Hindlimb muscle (tissue), 1 donor: ENCODE measurements around the gene PTPN11. TPM values are rescaled to one million over a fixed set of nuclear protein-coding genes. Genes with fewer than 3 reads are reported as not detected.
"Not testable (repeated sequence)": the region's sequence is repeated elsewhere in the genome, so short reads cannot be mapped to it uniquely, and the experiment has no call there.

Experiments
- DNase-seq: peaks from one replicate; pipeline ENCODE4 v3.0.0-alpha.2; 2013
- polyA plus RNA-seq: library from polyadenylated mRNA; unstranded; fragments of 120-200 nt; gene quantifications from one replicate; pipeline ENCODE4 v1.2.1, GENCODE V29; 2013; ENCODE audit not compliant: insufficient read length

PTPN11 gene
- polyA plus RNA-seq, 1 donor = 51.2 TPM

GRCh38 chr12:112515868-112516267 lies 97.1 kb downstream of the PTPN11 start:
- DNase-seq = no peak

GRCh38 chr12:112517730-112518364 lies 99.1 kb downstream of the PTPN11 start:
- DNase-seq = no peak

GRCh38 chr12:112518365-112518735 lies 99.6 kb downstream of the PTPN11 start:
- no peak for DNase-seq

GRCh38 chr12:112519841-112520340 lies 101.1 kb downstream of the PTPN11 start:
- DNase-seq = not testable (repeated sequence)

GRCh38 chr12:112523856-112524255 lies 105.1 kb downstream of the PTPN11 start:
- DNase-seq = no peak

- DNase-seq = no peak
Observed at GRCh38 chr12:112524269-112524668, 105.5 kb downstream of the PTPN11 start.

- DNase-seq = no peak
Observed at GRCh38 chr12:112524676-112525425, 106.1 kb downstream of the PTPN11 start.

GRCh38 chr12:112525426-112525809 lies 106.7 kb downstream of the PTPN11 start:
- DNase-seq = no peak

- DNase-seq = no peak
Observed at GRCh38 chr12:112527082-112527481, 108.3 kb downstream of the PTPN11 start.

GRCh38 chr12:112527501-112527900 lies 108.8 kb downstream of the PTPN11 start:
- no peak for DNase-seq

GRCh38 chr12:112528521-112528920 lies 109.8 kb downstream of the PTPN11 start:
- no peak for DNase-seq

- no peak for DNase-seq
Observed at GRCh38 chr12:112530941-112531340, 112.2 kb downstream of the PTPN11 start.

GRCh38 chr12:112532106-112532505 lies 113.4 kb downstream of the PTPN11 start:
- no peak for DNase-seq

- no peak for DNase-seq
Observed at GRCh38 chr12:112533528-112533927, 114.8 kb downstream of the PTPN11 start.

GRCh38 chr12:112535017-112535416 lies 116.3 kb downstream of the PTPN11 start:
- no peak for DNase-seq

- DNase-seq = no peak
Observed at GRCh38 chr12:112535637-112536366, 117.1 kb downstream of the PTPN11 start.

GRCh38 chr12:112536367-112536730 lies 117.6 kb downstream of the PTPN11 start:
- DNase-seq = no peak

GRCh38 chr12:112537710-112538396 lies 119.1 kb downstream of the PTPN11 start:
- no peak for DNase-seq

GRCh38 chr12:112538740-112539139 lies 120.0 kb downstream of the PTPN11 start:
- DNase-seq = no peak

- no peak for DNase-seq
Observed at GRCh38 chr12:112539221-112539620, 120.5 kb downstream of the PTPN11 start.

GRCh38 chr12:112540021-112540420 lies 121.3 kb downstream of the PTPN11 start:
- DNase-seq = no peak

GRCh38 chr12:112543751-112544150 lies 125.0 kb downstream of the PTPN11 start:
- no peak for DNase-seq

- DNase-seq = no peak
Observed at GRCh38 chr12:112546339-112546738, 127.6 kb downstream of the PTPN11 start.
